ENCODE results near the gene ERN2. TPM values are rescaled to one million over a fixed set of nuclear protein-coding genes. Genes with fewer than 3 reads are reported as not detected.

ERN2 gene
- total and polyA plus RNA-seq, 9 of the 15 experiments (the other 6 are each of a cell fraction or from before 2014, with no cell fraction given): 0.07 to 1.5 (median 0.51) TPM; not detected in 3

DNA sequence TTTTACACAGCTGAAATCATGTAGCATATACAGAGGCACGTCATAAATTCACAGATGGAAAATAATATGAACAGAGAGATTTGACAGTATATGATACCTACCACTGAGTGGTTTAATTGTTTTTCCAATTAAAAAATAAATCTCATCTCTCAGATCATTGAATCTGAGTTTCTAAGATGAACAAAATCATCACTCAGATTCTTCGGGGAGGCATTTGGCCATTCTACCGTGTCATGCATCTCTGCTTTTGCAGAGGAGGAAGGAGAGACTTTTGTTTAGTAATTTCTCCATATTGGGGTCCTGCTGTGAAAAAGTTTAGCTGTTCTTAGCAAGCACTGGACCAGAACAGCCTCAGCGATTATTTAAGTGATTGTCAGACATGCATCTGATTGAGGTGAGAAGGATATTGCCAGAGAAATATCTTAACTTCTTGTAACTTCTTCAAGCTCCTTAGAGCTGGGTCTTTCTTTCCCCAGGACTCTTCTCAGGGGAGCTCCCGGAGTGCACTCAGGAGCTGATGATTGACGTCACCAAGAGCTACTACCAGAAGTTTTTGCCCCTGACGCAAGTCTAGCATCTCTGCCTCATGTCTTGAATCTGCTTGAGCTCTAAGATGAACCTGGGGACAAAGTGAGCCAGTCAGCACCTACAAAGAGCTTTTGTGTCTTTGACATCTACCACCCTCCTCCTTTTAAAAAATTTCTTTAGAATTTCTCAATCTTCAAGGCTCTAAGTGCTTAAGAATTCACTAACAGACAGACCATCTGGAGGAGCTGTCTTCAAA, 46.3 kb downstream of the ERN2 start (continued):
- TF ChIP-seq, protein P1, sequence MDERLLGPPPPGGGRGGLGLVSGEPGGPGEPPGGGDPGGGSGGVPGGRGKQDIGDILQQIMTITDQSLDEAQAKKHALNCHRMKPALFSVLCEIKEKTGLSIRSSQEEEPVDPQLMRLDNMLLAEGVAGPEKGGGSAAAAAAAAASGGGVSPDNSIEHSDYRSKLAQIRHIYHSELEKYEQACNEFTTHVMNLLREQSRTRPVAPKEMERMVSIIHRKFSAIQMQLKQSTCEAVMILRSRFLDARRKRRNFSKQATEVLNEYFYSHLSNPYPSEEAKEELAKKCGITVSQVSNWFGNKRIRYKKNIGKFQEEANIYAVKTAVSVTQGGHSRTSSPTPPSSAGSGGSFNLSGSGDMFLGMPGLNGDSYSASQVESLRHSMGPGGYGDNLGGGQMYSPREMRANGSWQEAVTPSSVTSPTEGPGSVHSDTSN (CRISPR knock-in tag; IDR thresholded peaks at IDR 0.05; ENCODE audit: low read depth): no peak
- TF ChIP-seq, protein P1 (tag; conservative IDR thresholded peaks at IDR 0.05; ENCODE audit: low read depth): no peak; the same call in 1 of the 2 replicates
- TF ChIP-seq OTX1 (CRISPR knock-in tag; IDR thresholded peaks at IDR 0.05): no peak
- no peak for TF ChIP-seq CREB1 (IDR thresholded peaks at IDR 0.05)
- TF ChIP-seq CREB1 (CRISPR knock-in tag; IDR thresholded peaks at IDR 0.05): 0 out of 2 replicates have a peak, but pooled peaks have one; percentile 31
- no peak for TF ChIP-seq CXXC5 (CRISPR knock-in tag; IDR thresholded peaks at IDR 0.05)
- TF ChIP-seq ZFX (CRISPR knock-in tag; IDR thresholded peaks at IDR 0.05): no peak
- no peak for TF ChIP-seq POLR2B (IDR thresholded peaks at IDR 0.05; ENCODE audit: low read depth, partially characterized antibody)
- TF ChIP-seq L3MBTL2 (IDR thresholded peaks at IDR 0.05): peak; percentile 13; the same call in 1 of the 2 replicates
- peak; percentile 68 for TF ChIP-seq ATF7 (IDR thresholded peaks at IDR 0.05)
- TF ChIP-seq DMBX1 (CRISPR knock-in tag; IDR thresholded peaks at IDR 0.05; ENCODE audit: borderline replicate concordance): no peak
- TF ChIP-seq SMAD3 (CRISPR knock-in tag; conservative IDR thresholded peaks at IDR 0.05): no peak
- TF ChIP-seq ZKSCAN1 (IDR thresholded peaks at IDR 0.05; ENCODE audit: low read depth, low read length): no peak
- TF ChIP-seq, protein P2, sequence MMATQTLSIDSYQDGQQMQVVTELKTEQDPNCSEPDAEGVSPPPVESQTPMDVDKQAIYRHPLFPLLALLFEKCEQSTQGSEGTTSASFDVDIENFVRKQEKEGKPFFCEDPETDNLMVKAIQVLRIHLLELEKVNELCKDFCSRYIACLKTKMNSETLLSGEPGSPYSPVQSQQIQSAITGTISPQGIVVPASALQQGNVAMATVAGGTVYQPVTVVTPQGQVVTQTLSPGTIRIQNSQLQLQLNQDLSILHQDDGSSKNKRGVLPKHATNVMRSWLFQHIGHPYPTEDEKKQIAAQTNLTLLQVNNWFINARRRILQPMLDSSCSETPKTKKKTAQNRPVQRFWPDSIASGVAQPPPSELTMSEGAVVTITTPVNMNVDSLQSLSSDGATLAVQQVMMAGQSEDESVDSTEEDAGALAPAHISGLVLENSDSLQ (IDR thresholded peaks at IDR 0.05): peak; percentile 70
- no peak for TF ChIP-seq KLF16 (IDR thresholded peaks at IDR 0.05)
- TF ChIP-seq ZNF589 (CRISPR knock-in tag; IDR thresholded peaks at IDR 0.05; ENCODE audit: low read depth): 0 out of 2 replicates have a peak, but pooled peaks have one; percentile 46
- TF ChIP-seq, protein P3, sequence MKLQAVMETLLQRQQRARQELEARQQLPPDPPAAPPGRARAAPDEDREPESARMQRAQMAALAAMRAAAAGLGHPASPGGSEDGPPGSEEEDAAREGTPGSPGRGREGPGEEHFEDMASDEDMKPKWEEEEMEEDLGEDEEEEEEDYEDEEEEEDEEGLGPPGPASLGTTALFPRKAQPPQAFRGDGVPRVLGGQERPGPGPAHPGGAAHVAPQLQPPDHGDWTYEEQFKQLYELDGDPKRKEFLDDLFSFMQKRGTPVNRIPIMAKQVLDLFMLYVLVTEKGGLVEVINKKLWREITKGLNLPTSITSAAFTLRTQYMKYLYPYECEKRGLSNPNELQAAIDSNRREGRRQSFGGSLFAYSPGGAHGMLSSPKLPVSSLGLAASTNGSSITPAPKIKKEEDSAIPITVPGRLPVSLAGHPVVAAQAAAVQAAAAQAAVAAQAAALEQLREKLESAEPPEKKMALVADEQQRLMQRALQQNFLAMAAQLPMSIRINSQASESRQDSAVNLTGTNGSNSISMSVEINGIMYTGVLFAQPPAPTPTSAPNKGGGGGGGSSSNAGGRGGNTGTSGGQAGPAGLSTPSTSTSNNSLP (IDR thresholded peaks at IDR 0.05; ENCODE audit: borderline replicate concordance, low read depth, low read length): no peak
- TF ChIP-seq ATF1 (CRISPR knock-in tag; IDR thresholded peaks at IDR 0.05): no peak
- TF ChIP-seq ATF1 (tag; IDR thresholded peaks at IDR 0.05): peak; percentile 70
